IMR-90 (cell line): Measurements from ENCODE around the gene MYADML2. TPM values are rescaled to one million over a fixed set of nuclear protein-coding genes. Genes with fewer than 3 reads are reported as not detected.

ENCODE experiments used
- ATAC-seq: fragments of 200-7000 bp; cut with Tn5 transposase; 2 replicates; pipeline ENCODE4 v1.9.1; 2020; ENCODE audit warnings: low read depth, mild to moderate bottlenecking, moderate library complexity
- BruUV-seq: library from RNA; stranded (reverse); fragments of 400-500 nt; replicated peaks from 2 replicates; lab custom pipeline; 2021; lab: Mats Ljungman, UMichigan
- CTCF ChIA-PET: fragments of 300-600 bp; formaldehyde crosslinking; extraction: SDS; loops from one replicate; lab custom pipeline; 2021; ENCODE audit warnings: antibody characterized with exemption; lab: Yijun Ruan, JAX
- POLR2A ChIA-PET: fragments of 300-600 bp; sonication (Branson Sonifier 250); formaldehyde crosslinking; loops from one replicate; lab custom pipeline; 2022; ENCODE audit warnings: antibody characterized with exemption; ENCODE audit not compliant: unreplicated experiment; lab: Charles Lee
- DNase-seq: peaks from one replicate; pipeline ENCODE4 v3.0.0; 2013
- H2AFZ ChIP-seq: replicated peaks from 2 replicates; pipeline ENCODE3; 2013; ENCODE audit warnings: low read length, mild to moderate bottlenecking; ENCODE audit not compliant: poor library complexity
- H2AK5ac ChIP-seq: 2 replicates; pipeline ENCODE4 v1.6.1; 2013; ENCODE audit warnings: low read depth, low read length, inconsistent platforms
- H2AK9ac ChIP-seq: replicated peaks from 2 replicates; pipeline ENCODE3; 2013; ENCODE audit warnings: mild to moderate bottlenecking, low read depth, low read length, moderate library complexity; ENCODE audit not compliant: poor library complexity
- H2BK120ac ChIP-seq: 2 replicates; pipeline ENCODE4 v1.6.1; 2013; ENCODE audit warnings: low read depth, low read length, inconsistent platforms
- H2BK15ac ChIP-seq: 3 replicates; pipeline ENCODE4 v1.6.1; 2013; ENCODE audit warnings: low read depth, low read length, inconsistent platforms
- H2BK20ac ChIP-seq: 2 replicates; pipeline ENCODE4 v1.6.1; 2013; ENCODE audit warnings: low read depth, mild to moderate bottlenecking, inconsistent platforms, low read length, moderate library complexity
- H2BK5ac ChIP-seq: 2 replicates; pipeline ENCODE4 v1.6.1; 2013; ENCODE audit warnings: mild to moderate bottlenecking, low read depth, low read length, inconsistent platforms; ENCODE audit not compliant: poor library complexity, severe bottlenecking
- H3K14ac ChIP-seq: replicated peaks from 2 replicates; pipeline ENCODE4 v1.6.1; 2013; ENCODE audit warnings: low read depth, low read length, inconsistent platforms
- H3K18ac ChIP-seq: 2 replicates; pipeline ENCODE4 v1.6.1; 2013; ENCODE audit warnings: low read depth, low read length, control low read depth
- H3K23ac ChIP-seq: 2 replicates; pipeline ENCODE4 v1.6.1; 2013; ENCODE audit warnings: low read depth, low read length, inconsistent platforms
- H3K27ac ChIP-seq: 2 replicates; pipeline ENCODE4 v1.5.1; 2013; ENCODE audit warnings: mild to moderate bottlenecking, control low read depth, low read length; ENCODE audit not compliant: insufficient read depth
- H3K27me3 ChIP-seq: 2 replicates; pipeline ENCODE4 v1.6.1; 2013; ENCODE audit warnings: low read length; ENCODE audit not compliant: control insufficient read depth, insufficient read depth
- H3K36me3 ChIP-seq: 2 replicates; pipeline ENCODE4 v1.6.1; 2013; ENCODE audit warnings: low read length, mixed read lengths; ENCODE audit not compliant: control insufficient read depth, insufficient read depth
- H3K4ac ChIP-seq: 2 replicates; pipeline ENCODE4 v1.6.1; 2013; ENCODE audit warnings: low read depth, low read length, inconsistent platforms
- H3K4me1 ChIP-seq: 2 replicates; pipeline ENCODE4 v1.6.1; 2013; ENCODE audit warnings: low read length, mixed read lengths; ENCODE audit not compliant: control insufficient read depth, insufficient read depth
- H3K4me2 ChIP-seq: 2 replicates; pipeline ENCODE4 v1.6.1; 2013; ENCODE audit warnings: low read depth, mild to moderate bottlenecking, control low read depth, low read length, moderate library complexity
- H3K4me3 ChIP-seq: 2 replicates; pipeline ENCODE4 v1.5.1; 2013; ENCODE audit warnings: low read depth, mild to moderate bottlenecking, control low read depth, low read length, moderate library complexity; ENCODE audit not compliant: insufficient read depth
- H3K56ac ChIP-seq: 2 replicates; pipeline ENCODE4 v1.6.1; 2013; ENCODE audit warnings: low read length, inconsistent platforms; ENCODE audit not compliant: insufficient read depth; ENCODE audit errors: extremely low read depth
- H3K79me1 ChIP-seq, 2 experiments: 2 replicates each; pipeline ENCODE4 v1.6.1; 2013; ENCODE audit warnings: low read length in 2 of 2, inconsistent platforms in 1 of 2, low read depth in 1 of 2
- H3K9ac ChIP-seq: 2 replicates; pipeline ENCODE4 v1.6.1; 2013; ENCODE audit warnings: low read depth, low read length, control low read depth
- H3K9me1 ChIP-seq: 2 replicates; pipeline ENCODE4 v1.6.1; 2013; ENCODE audit warnings: low read length, inconsistent platforms; ENCODE audit not compliant: insufficient read depth
- H3K9me3 ChIP-seq: 2 replicates; pipeline ENCODE4 v1.6.1; 2013; ENCODE audit warnings: low read length; ENCODE audit not compliant: control insufficient read depth, insufficient read depth
- H4K20me1 ChIP-seq: 2 replicates; pipeline ENCODE4 v1.6.1; 2013; ENCODE audit warnings: low read length, inconsistent platforms; ENCODE audit not compliant: insufficient read depth
- H4K5ac ChIP-seq: 2 replicates; pipeline ENCODE4 v1.6.1; 2013; ENCODE audit warnings: mild to moderate bottlenecking, low read depth, low read length, control low read depth
- H4K8ac ChIP-seq, 2 experiments: 2 replicates each; pipeline ENCODE4 v1.6.1; 2013; ENCODE audit warnings: low read depth in 2 of 2, low read length in 2 of 2, control low read depth in 1 of 2, inconsistent platforms in 1 of 2
- H4K91ac ChIP-seq: 2 replicates; pipeline ENCODE4 v1.6.1; 2013; ENCODE audit warnings: low read depth, low read length, inconsistent platforms; ENCODE audit not compliant: insufficient read depth
- BHLHE40 ChIP-seq: fragments of 150-350 bp; IDR thresholded peaks from 2 replicates; pipeline ENCODE4 v1.6.1; 2016; ENCODE audit warnings: mild to moderate bottlenecking, low read depth, low read length
- CEBPB ChIP-seq: IDR thresholded peaks from 2 replicates; pipeline ENCODE4 v1.6.1; 2012; ENCODE audit warnings: low read depth, low read length, improper control_type of control experiment
- CHD1 ChIP-seq: IDR thresholded peaks from 2 replicates; pipeline ENCODE4 v1.6.1; 2012; ENCODE audit warnings: low read depth, low read length, improper control_type of control experiment
- FOS ChIP-seq: fragments of 150-350 bp; IDR thresholded peaks from 2 replicates; pipeline ENCODE4 v1.6.1; 2016; ENCODE audit warnings: low read depth, low read length
- MAFK ChIP-seq: IDR thresholded peaks from 2 replicates; pipeline ENCODE4 v1.6.1; 2012; ENCODE audit warnings: low read depth, low read length, improper control_type of control experiment
- MAZ ChIP-seq: IDR thresholded peaks from 2 replicates; pipeline ENCODE4 v1.6.1; 2012; ENCODE audit warnings: low read depth, mild to moderate bottlenecking, low read length, improper control_type of control experiment, moderate library complexity, borderline replicate concordance
- MXI1 ChIP-seq: IDR thresholded peaks from 2 replicates; pipeline ENCODE4 v1.6.1; 2012; ENCODE audit warnings: low read depth, mild to moderate bottlenecking, low read length, moderate library complexity, borderline replicate concordance
- NFE2L2 ChIP-seq: fragments of 150-350 bp; IDR thresholded peaks from 2 replicates; pipeline ENCODE4 v1.6.1; 2016; ENCODE audit warnings: low read depth, mild to moderate bottlenecking, low read length
- POLR2A ChIP-seq: IDR thresholded peaks from 2 replicates; pipeline ENCODE4 v1.6.1; 2012; ENCODE audit warnings: mild to moderate bottlenecking, low read depth, low read length
- RAD21 ChIP-seq: IDR thresholded peaks from 2 replicates; pipeline ENCODE4 v1.6.1; 2012; ENCODE audit warnings: low read length, improper control_type of control experiment
- RCOR1 ChIP-seq: IDR thresholded peaks from 2 replicates; pipeline ENCODE4 v1.6.1; 2012; ENCODE audit warnings: mild to moderate bottlenecking, low read length, improper control_type of control experiment; ENCODE audit not compliant: insufficient replicate concordance
- RFX5 ChIP-seq: IDR thresholded peaks from 2 replicates; pipeline ENCODE4 v1.8.0; 2012; ENCODE audit warnings: low read depth, mild to moderate bottlenecking, low read length, moderate library complexity
- SMC3 ChIP-seq: fragments of 150-350 bp; IDR thresholded peaks from 2 replicates; pipeline ENCODE4 v1.6.1; 2016; ENCODE audit warnings: low read depth, mild to moderate bottlenecking, antibody characterized with exemption, low read length, moderate library complexity
- WGBS, 2 experiments: methylation state at CpG; one replicate each; pipeline versions ENCODE4 v1.1.5 to v1.1.7; 2013; ENCODE audit warnings: missing lambda C conversion rate in 2 of 2; ENCODE audit not compliant: insufficient read length in 1 of 2; ENCODE audit errors: extremely low coverage in 2 of 2; 5-methylcytosine and 5-hydroxymethylcytosine counted together
- dilution Hi-C: fragments of 300-500 bp; cut with HindIII; formaldehyde crosslinking; loops from one replicate; pipeline ENCODE4 v1.14.3; 2018; ENCODE audit warnings: low sequenced_read_pairs; ENCODE audit not compliant: unreplicated experiment
- in situ Hi-C: fragments of 300-500 bp; cut with MboI; formaldehyde crosslinking; loops from 3 replicates; pipeline ENCODE4 v1.14.3; 2019; ENCODE audit warnings: low sequenced_read_pairs, inconsistent platforms, mixed read lengths
- intact Hi-C: fragments of 100-400 bp; cut with micrococcal nuclease; formaldehyde crosslinking; loops from 2 replicates; pipeline ENCODE4 v1.10.0; 2022
- polyA plus RNA-seq, 3 experiments: library from polyadenylated mRNA; depleted of rRNA; stranded (reverse); fragments of >200 nt; gene quantifications; 2 replicates each; pipeline ENCODE4 v1.2.3, GENCODE V29; 2012; ENCODE audit warnings: low replicate concordance in 1 of 3
- total RNA-seq: library from RNA; depleted of rRNA; stranded (reverse); fragments of >200 nt; gene quantifications from 2 replicates; pipeline ENCODE4 v1.2.3, GENCODE V29; 2012
- TF ChIP-seq, protein P1 (sequence below): conservative IDR thresholded peaks from 2 replicates; pipeline ENCODE4 v1.5.1; 2012; ENCODE audit warnings: mild to moderate bottlenecking, low read depth, low read length, improper control_type of control experiment
- TF ChIP-seq, protein P2 (sequence below): fragments of 150-350 bp; IDR thresholded peaks from 2 replicates; pipeline ENCODE4 v1.6.1; 2016; ENCODE audit warnings: low read depth, mild to moderate bottlenecking, low read length, moderate library complexity, borderline replicate concordance
- TF ChIP-seq, protein P3 (sequence below): fragments of 150-350 bp; IDR thresholded peaks from 2 replicates; pipeline ENCODE4 v1.6.1; 2017; ENCODE audit warnings: mild to moderate bottlenecking, antibody characterized with exemption, low read length, low read depth

Gene MYADML2
- total and polyA plus RNA-seq, 2 of the 4 experiments (the other 2 are of a cell fraction): not detected

DNA sequence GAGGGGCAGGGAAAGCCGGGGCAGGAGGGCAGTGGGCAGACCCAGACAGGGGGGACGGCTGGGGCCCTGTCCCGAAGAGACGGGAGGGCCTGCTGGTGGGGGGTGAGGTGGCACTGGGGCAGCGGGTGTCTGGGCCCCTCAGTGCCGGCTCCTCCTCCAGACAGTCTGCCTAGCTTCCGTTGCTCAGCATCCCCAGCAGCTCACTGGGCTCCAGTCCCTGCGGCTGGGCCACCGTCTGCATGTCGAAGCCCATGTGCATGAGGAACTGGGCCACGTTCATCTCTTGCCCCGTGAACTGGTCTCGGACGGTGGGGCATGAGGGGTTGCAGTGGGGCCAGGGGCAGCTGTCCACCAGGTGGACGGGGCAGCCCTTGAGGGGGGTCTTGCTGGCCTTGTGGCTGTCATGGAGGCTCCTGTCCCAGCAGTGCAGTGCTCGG, 5.8 kb upstream of the MYADML2 start:
- intact Hi-C loops: no loop called here
- 47% methylated on average over 7 of the region's 16 CpGs; no CpG with 5 or more reads in 1 of the 2 experiments for WGBS, 2 experiments
- H3K14ac ChIP-seq: no peak overlapping the region
- no peaks in the 10 kb centered on the region for H3K9me1 ChIP-seq
- no peak overlapping the region for H2BK15ac ChIP-seq
- H4K91ac ChIP-seq: no peak overlapping the region
- H3K56ac ChIP-seq: no peak overlapping the region
- no peaks in the 10 kb centered on the region for H3K9me3 ChIP-seq
- H3K4me2 ChIP-seq: no peak overlapping the region
- TF ChIP-seq NFE2L2 (no peak), CHD1 (no peak), MAZ (no peak), RCOR1 (no peak), MXI1 (no peak), FOS (no peak), RFX5 (no peak), RAD21 (no peak), CEBPB (no peak), MAFK (no peak), POLR2A (no peak), SMC3 (no peak), BHLHE40 (no peak)
- TF ChIP-seq, protein P1, sequence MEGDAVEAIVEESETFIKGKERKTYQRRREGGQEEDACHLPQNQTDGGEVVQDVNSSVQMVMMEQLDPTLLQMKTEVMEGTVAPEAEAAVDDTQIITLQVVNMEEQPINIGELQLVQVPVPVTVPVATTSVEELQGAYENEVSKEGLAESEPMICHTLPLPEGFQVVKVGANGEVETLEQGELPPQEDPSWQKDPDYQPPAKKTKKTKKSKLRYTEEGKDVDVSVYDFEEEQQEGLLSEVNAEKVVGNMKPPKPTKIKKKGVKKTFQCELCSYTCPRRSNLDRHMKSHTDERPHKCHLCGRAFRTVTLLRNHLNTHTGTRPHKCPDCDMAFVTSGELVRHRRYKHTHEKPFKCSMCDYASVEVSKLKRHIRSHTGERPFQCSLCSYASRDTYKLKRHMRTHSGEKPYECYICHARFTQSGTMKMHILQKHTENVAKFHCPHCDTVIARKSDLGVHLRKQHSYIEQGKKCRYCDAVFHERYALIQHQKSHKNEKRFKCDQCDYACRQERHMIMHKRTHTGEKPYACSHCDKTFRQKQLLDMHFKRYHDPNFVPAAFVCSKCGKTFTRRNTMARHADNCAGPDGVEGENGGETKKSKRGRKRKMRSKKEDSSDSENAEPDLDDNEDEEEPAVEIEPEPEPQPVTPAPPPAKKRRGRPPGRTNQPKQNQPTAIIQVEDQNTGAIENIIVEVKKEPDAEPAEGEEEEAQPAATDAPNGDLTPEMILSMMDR: no peak
- TF ChIP-seq, protein P2, sequence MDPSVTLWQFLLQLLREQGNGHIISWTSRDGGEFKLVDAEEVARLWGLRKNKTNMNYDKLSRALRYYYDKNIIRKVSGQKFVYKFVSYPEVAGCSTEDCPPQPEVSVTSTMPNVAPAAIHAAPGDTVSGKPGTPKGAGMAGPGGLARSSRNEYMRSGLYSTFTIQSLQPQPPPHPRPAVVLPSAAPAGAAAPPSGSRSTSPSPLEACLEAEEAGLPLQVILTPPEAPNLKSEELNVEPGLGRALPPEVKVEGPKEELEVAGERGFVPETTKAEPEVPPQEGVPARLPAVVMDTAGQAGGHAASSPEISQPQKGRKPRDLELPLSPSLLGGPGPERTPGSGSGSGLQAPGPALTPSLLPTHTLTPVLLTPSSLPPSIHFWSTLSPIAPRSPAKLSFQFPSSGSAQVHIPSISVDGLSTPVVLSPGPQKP: no peak
- TF ChIP-seq, protein P3, sequence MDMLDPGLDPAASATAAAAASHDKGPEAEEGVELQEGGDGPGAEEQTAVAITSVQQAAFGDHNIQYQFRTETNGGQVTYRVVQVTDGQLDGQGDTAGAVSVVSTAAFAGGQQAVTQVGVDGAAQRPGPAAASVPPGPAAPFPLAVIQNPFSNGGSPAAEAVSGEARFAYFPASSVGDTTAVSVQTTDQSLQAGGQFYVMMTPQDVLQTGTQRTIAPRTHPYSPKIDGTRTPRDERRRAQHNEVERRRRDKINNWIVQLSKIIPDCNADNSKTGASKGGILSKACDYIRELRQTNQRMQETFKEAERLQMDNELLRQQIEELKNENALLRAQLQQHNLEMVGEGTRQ: no peak
- no peak overlapping the region for H2AK5ac ChIP-seq
- no peak overlapping the region for H2AFZ ChIP-seq
- H3K36me3 ChIP-seq: no peaks in the 10 kb centered on the region
- dilution Hi-C loops: no loop called here
- H2BK5ac ChIP-seq: no peak overlapping the region
- CTCF ChIA-PET: no interaction called here
- H2AK9ac ChIP-seq: no peak overlapping the region
- H3K4ac ChIP-seq: no peak overlapping the region
- in situ Hi-C loops: no loop called here
- ATAC-seq (no peak; the same call in 1 of the 2 replicates), DNase-seq (no peak)
- no TSS peak for BruUV-seq
- no peak overlapping the region for H2BK20ac ChIP-seq
- no peak overlapping the region for H3K4me3 ChIP-seq
- POLR2A ChIA-PET: no interaction called here
- no peaks in the 10 kb centered on the region for H4K20me1 ChIP-seq
- H3K9ac ChIP-seq: no peak overlapping the region
- no peaks in the 10 kb centered on the region for H3K79me1 ChIP-seq
- no peak overlapping the region for H4K5ac ChIP-seq
- no peak overlapping the region for H4K8ac ChIP-seq
- no peak overlapping the region for H3K27ac ChIP-seq
- no peak overlapping the region for H3K23ac ChIP-seq
- no peak overlapping the region for H2BK120ac ChIP-seq
- no peak overlapping the region for H3K18ac ChIP-seq
- H3K4me1 ChIP-seq: no peaks in the 10 kb centered on the region
- peaks cover 7% of the 10 kb centered on the region; the same call in 1 of the 2 replicates for H3K27me3 ChIP-seq
